H1 (cell line): ENCODE data around the gene ATF7IP2. TPM values are rescaled to one million over a fixed set of nuclear protein-coding genes. Genes with fewer than 3 reads are reported as not detected.

ENCODE experiments used
- CTCF ChIA-PET: fragments of 300-600 bp; sonication (Branson Sonifier 250); formaldehyde crosslinking; loops from one replicate; lab custom pipeline; 2021; ENCODE audit not compliant: partially characterized antibody; lab: Charles Lee
- POLR2A ChIA-PET: fragments of 300-600 bp; sonication (Branson Sonifier 250); formaldehyde crosslinking; loops from one replicate; lab custom pipeline; 2021; ENCODE audit warnings: inconsistent platforms; ENCODE audit not compliant: partially characterized antibody; lab: Charles Lee
- DNase-seq, 2 experiments: peaks; one replicate each; pipeline versions ENCODE4 v3.0.0 to v3.0.0-alpha.2; 2010 to 2022; ENCODE audit warnings: low spot score in 2 of 2, low read depth in 1 of 2, mixed read lengths in 1 of 2
- FAIRE-seq: peaks from 2 replicates; lab custom pipeline; 2011; peaks lifted over from hg19 to GRCh38; lab: Jason Lieb, UNC
- H2AFZ ChIP-seq: 2 replicates; pipeline ENCODE4 v1.8.1; 2012; ENCODE audit warnings: low read length, inconsistent platforms
- H2AK5ac ChIP-seq: 2 replicates; pipeline ENCODE4 v1.6.1; 2013; ENCODE audit warnings: low read depth, low read length
- H2BK120ac ChIP-seq: replicated peaks from 2 replicates; pipeline ENCODE3; 2013; ENCODE audit warnings: low read depth, low read length, inconsistent platforms
- H2BK12ac ChIP-seq: 2 replicates; pipeline ENCODE4 v1.6.1; 2013; ENCODE audit warnings: low read depth, low read length
- H2BK15ac ChIP-seq: 2 replicates; pipeline ENCODE4 v1.6.1; 2013; ENCODE audit warnings: low read length
- H2BK20ac ChIP-seq: 2 replicates; pipeline ENCODE4 v1.6.1; 2013; ENCODE audit warnings: low read length
- H2BK5ac ChIP-seq: 2 replicates; pipeline ENCODE4 v1.6.1; 2013; ENCODE audit warnings: low read depth, low read length
- H3K14ac ChIP-seq: 2 replicates; pipeline ENCODE4 v1.6.1; 2013; ENCODE audit warnings: inconsistent platforms; ENCODE audit not compliant: insufficient read length
- H3K18ac ChIP-seq: 2 replicates; pipeline ENCODE4 v1.6.1; 2013; ENCODE audit warnings: low read length; ENCODE audit errors: extremely low read depth
- H3K23ac ChIP-seq: 2 replicates; pipeline ENCODE4 v1.6.1; 2013; ENCODE audit warnings: inconsistent platforms; ENCODE audit not compliant: insufficient read length
- H3K23me2 ChIP-seq: 2 replicates; pipeline ENCODE4 v1.6.1; 2013; ENCODE audit warnings: low read depth, low read length
- H3K27ac ChIP-seq: 2 replicates; pipeline ENCODE4 v1.6.1; 2011; ENCODE audit warnings: low read depth, low read length, inconsistent platforms
- H3K27me3 ChIP-seq, 4 experiments: replicated peaks in 1 of 4; 1 replicate in 1 of 4; 2 replicates in 3 of 4; pipeline versions ENCODE4 v1.6.1 to v1.8.1; 2011 to 2013; ENCODE audit warnings: low read length in 3 of 4, mild to moderate bottlenecking in 3 of 4, inconsistent platforms in 2 of 4, mixed read lengths in 2 of 4, moderate library complexity in 1 of 4; ENCODE audit not compliant: control insufficient read depth in 3 of 4, insufficient read depth in 3 of 4; ENCODE audit errors: extremely low read depth in 1 of 4
- H3K36me3 ChIP-seq, 4 experiments: 2 replicates each; pipeline versions ENCODE4 v1.6.1 to v1.8.1; 2011 to 2013; ENCODE audit warnings: mild to moderate bottlenecking in 4 of 4, low read length in 3 of 4, moderate library complexity in 2 of 4, control low read depth in 1 of 4, inconsistent platforms in 1 of 4; ENCODE audit not compliant: insufficient read depth in 4 of 4, control insufficient read depth in 2 of 4
- H3K4ac ChIP-seq: replicated peaks from 2 replicates; pipeline ENCODE3; 2013; ENCODE audit warnings: low read length, low read depth, mixed read lengths, inconsistent platforms; ENCODE audit not compliant: insufficient read length
- H3K4me1 ChIP-seq, 4 experiments: replicated peaks in 1 of 4; 1 replicate in 1 of 4; 2 replicates in 3 of 4; pipeline versions ENCODE4 v1.6.1 to v1.8.1; 2011 to 2013; ENCODE audit warnings: low read length in 3 of 4, inconsistent platforms in 2 of 4, mixed read lengths in 1 of 4; ENCODE audit not compliant: insufficient read depth in 4 of 4, control insufficient read depth in 3 of 4
- H3K4me2 ChIP-seq, 2 experiments: 2 replicates each; pipeline versions ENCODE4 v1.6.1 to v1.8.1; 2011 to 2013; ENCODE audit warnings: low read depth in 2 of 2, low read length in 2 of 2, control low read depth in 1 of 2, inconsistent platforms in 1 of 2, mild to moderate bottlenecking in 1 of 2; ENCODE audit not compliant: insufficient read depth in 1 of 2
- H3K4me3 ChIP-seq, 4 experiments: fragments of 200-600, 300-600 bp in 1 of 4; sonication (generic), shearing (Covaris generic), sonication (Bioruptor Twin) in 1 of 4; 2 replicates each; pipeline versions ENCODE4 v1.5.1 to v1.8.1; 2011 to 2016; ENCODE audit warnings: low read length in 4 of 4, low read depth in 3 of 4, control low read depth in 2 of 4, inconsistent platforms in 2 of 4, mild to moderate bottlenecking in 2 of 4, mixed read lengths in 1 of 4, moderate library complexity in 1 of 4; ENCODE audit not compliant: insufficient read depth in 2 of 4; ENCODE audit errors: extremely low read depth in 1 of 4
- H3K56ac ChIP-seq: replicated peaks from 2 replicates; pipeline ENCODE3; 2013; ENCODE audit warnings: low read depth, mild to moderate bottlenecking, mixed read lengths, low read length, inconsistent platforms; ENCODE audit not compliant: insufficient read length
- H3K79me1 ChIP-seq: 2 replicates; pipeline ENCODE4 v1.6.1; 2013; ENCODE audit warnings: low read depth, low read length, control low read depth
- H3K79me2 ChIP-seq, 2 experiments: 2 replicates each; pipeline versions ENCODE4 v1.6.1 to v1.8.1; 2012 to 2013; ENCODE audit warnings: low read length in 2 of 2, mild to moderate bottlenecking in 2 of 2, inconsistent platforms in 1 of 2; ENCODE audit not compliant: insufficient read depth in 2 of 2, control insufficient read depth in 1 of 2
- H3K9ac ChIP-seq, 4 experiments: replicated peaks in 1 of 4; 1 replicate in 1 of 4; 2 replicates in 3 of 4; pipeline versions ENCODE4 v1.6.1 to v1.8.1; 2011 to 2013; ENCODE audit warnings: low read depth in 3 of 4, low read length in 3 of 4, control low read depth in 2 of 4, mild to moderate bottlenecking in 2 of 4, moderate library complexity in 2 of 4, inconsistent platforms in 1 of 4; ENCODE audit errors: extremely low read depth in 1 of 4
- H3K9me3 ChIP-seq, 2 experiments: 2 replicates each; pipeline versions ENCODE4 v1.6.1 to v1.8.1; 2012 to 2013; ENCODE audit warnings: mild to moderate bottlenecking in 2 of 2, moderate library complexity in 2 of 2, control low read depth in 1 of 2, inconsistent platforms in 1 of 2, low read depth in 1 of 2, low read length in 1 of 2, mixed read lengths in 1 of 2; ENCODE audit not compliant: insufficient read depth in 2 of 2
- H4K20me1 ChIP-seq, 2 experiments: replicated peaks in 1 of 2; 2 replicates each; pipeline versions ENCODE3 to v1.8.1; 2011 to 2013; ENCODE audit warnings: inconsistent platforms in 2 of 2, low read length in 2 of 2, mild to moderate bottlenecking in 1 of 2; ENCODE audit not compliant: insufficient read depth in 2 of 2, control insufficient read depth in 1 of 2
- H4K5ac ChIP-seq: 2 replicates; pipeline ENCODE4 v1.6.1; 2013; ENCODE audit warnings: low read length, low read depth, mixed read lengths, inconsistent platforms; ENCODE audit not compliant: insufficient read length
- H4K8ac ChIP-seq: 2 replicates; pipeline ENCODE4 v1.8.0; 2013; ENCODE audit warnings: mild to moderate bottlenecking, moderate library complexity, low read length, inconsistent platforms; ENCODE audit not compliant: insufficient read depth; ENCODE audit errors: extremely low read depth
- H4K91ac ChIP-seq: replicated peaks from 2 replicates; pipeline ENCODE3; 2013; ENCODE audit warnings: low read length, mixed read lengths, inconsistent platforms; ENCODE audit not compliant: insufficient read length
- ATF3 ChIP-seq: IDR thresholded peaks from 2 replicates; pipeline ENCODE4 v1.6.1; 2011; ENCODE audit warnings: low read depth, mild to moderate bottlenecking, low read length; ENCODE audit not compliant: insufficient read depth
- BRCA1 ChIP-seq: IDR thresholded peaks from 2 replicates; pipeline ENCODE4 v1.6.1; 2012; ENCODE audit warnings: low read depth, low read length, improper control_type of control experiment
- CREB1 ChIP-seq: IDR thresholded peaks from 2 replicates; pipeline ENCODE4 v1.6.1; 2012; ENCODE audit warnings: inconsistent platforms
- GABPA ChIP-seq: IDR thresholded peaks from 2 replicates; pipeline ENCODE4 v1.6.1; 2011; ENCODE audit warnings: mild to moderate bottlenecking, low read length, moderate library complexity, borderline replicate concordance; ENCODE audit not compliant: insufficient read depth
- HDAC2 ChIP-seq, 2 experiments: fragments of 300-600 bp in 1 of 2; sonication (generic) in 1 of 2; IDR thresholded peaks; 2 replicates each; pipeline ENCODE4 v1.6.1; 2011 to 2012; ENCODE audit warnings: low read depth in 2 of 2, low read length in 2 of 2, mild to moderate bottlenecking in 2 of 2, moderate library complexity in 2 of 2, borderline replicate concordance in 1 of 2, inconsistent platforms in 1 of 2
- KDM1A ChIP-seq: fragments of 200-600, 300-600 bp; sonication (generic); IDR thresholded peaks from 2 replicates; pipeline ENCODE4 v1.7.1; 2016; ENCODE audit warnings: mild to moderate bottlenecking, low read length, borderline replicate concordance
- RBBP5 ChIP-seq: IDR thresholded peaks from 2 replicates; pipeline ENCODE4 v1.7.1; 2012; ENCODE audit warnings: low read depth, mild to moderate bottlenecking, inconsistent platforms, low read length, moderate library complexity, borderline replicate concordance
- RFX5 ChIP-seq: IDR thresholded peaks from 2 replicates; pipeline ENCODE4 v1.6.1; 2011; ENCODE audit warnings: low read depth, low read length, improper control_type of control experiment, borderline replicate concordance
- SP1 ChIP-seq: IDR thresholded peaks from 2 replicates; pipeline ENCODE4 v1.6.1; 2011; ENCODE audit warnings: low read depth, low read length
- TBP ChIP-seq: IDR thresholded peaks from 2 replicates; pipeline ENCODE4 v1.6.1; 2011; ENCODE audit warnings: low read depth, low read length, improper control_type of control experiment
- TCF12 ChIP-seq: IDR thresholded peaks from 2 replicates; pipeline ENCODE4 v1.6.1; 2011; ENCODE audit warnings: low read depth, mild to moderate bottlenecking, low read length
- ZNF274 ChIP-seq: IDR thresholded peaks from 2 replicates; pipeline ENCODE4 v1.7.0; 2012; ENCODE audit warnings: low read length, borderline replicate concordance; ENCODE audit errors: extremely low read depth
- WGBS, 2 experiments: shearing (Covaris generic) in 1 of 2; methylation state at CpG; one replicate each; pipeline versions ENCODE4 v1.1.6 to v1.1.7; 2013 to 2015; ENCODE audit warnings: low lambda C conversion rate in 2 of 2, mixed read lengths in 2 of 2, inconsistent platforms in 1 of 2, low coverage in 1 of 2, missing lambda C conversion rate in 1 of 2; ENCODE audit not compliant: insufficient replicate concordance in 2 of 2, insufficient coverage in 1 of 2, insufficient read length in 1 of 2; ENCODE audit errors: extremely low coverage in 1 of 2, missing lambda C conversion rate in 1 of 2; 5-methylcytosine and 5-hydroxymethylcytosine counted together
- polyA plus RNA-seq, 7 experiments: library from polyadenylated mRNA; depleted of rRNA in 3 of 7; stranded (reverse) in 5 of 7; unstranded in 2 of 7; fragments of >200 nt in 5 of 7; fragments of 200-250 nt in 2 of 7; gene quantifications; 1 replicate in 5 of 7; 2 replicates in 1 of 7; 4 replicates in 1 of 7; pipeline versions ENCODE4 v1.2.1 to v1.2.3, GENCODE V29; 2011 to 2013; ENCODE audit warnings: missing spikeins in 2 of 7, mixed read lengths in 2 of 7
- total RNA-seq: library from RNA; stranded (reverse); fragmentation: NEBNext Ultra II Directional; extraction: Animal tissue kit (Norgen Biotek cat#: 25700); gene quantifications from 2 replicates; pipeline ENCODE4 v1.2.1, GENCODE V29; 2021

ATF7IP2 gene
- total and polyA plus RNA-seq, 2 of the 8 experiments (the other 6 are each of a cell fraction or from before 2014, with no cell fraction given) = 28.7 to 32.8 TPM

- ChIA-PET POLR2A (no interaction called here), CTCF (no interaction called here)
- Histone ChIP-seq H3K79me2 (no peaks in the 10 kb centered on the region), H4K5ac (no peak overlapping the region), H4K20me1 (no peaks in the 10 kb centered on the region), H2AK5ac (no peak overlapping the region), H2AFZ (no peak overlapping the region), H2BK5ac (no peak overlapping the region), H3K4me1 (no peaks in the 10 kb centered on the region), H4K91ac (no peak overlapping the region), H3K23me2 (no peaks in the 10 kb centered on the region; the same call in 1 of the 2 replicates), H3K27ac (no peak overlapping the region), H3K56ac (no peak overlapping the region), H3K14ac (no peak overlapping the region), H2BK12ac (no peak overlapping the region), H3K18ac (no peak overlapping the region), H3K9me3 (peaks cover 32 to 35% of the 10 kb centered on the region in 2 experiments), H2BK15ac (no peak overlapping the region), H3K23ac (no peak overlapping the region), H3K4me3 (no peak overlapping the region), H3K27me3 (no peaks in the 10 kb centered on the region), H3K79me1 (no peaks in the 10 kb centered on the region), H3K36me3 (no peaks in the 10 kb centered on the region), H3K4me2 (no peak overlapping the region), H3K4ac (no peak overlapping the region), H3K9ac (no peak overlapping the region), H4K8ac (no peak overlapping the region; the same call in 1 of the 2 replicates), H2BK20ac (no peak overlapping the region), H2BK120ac (no peak overlapping the region)
- FAIRE-seq = no peak
- 89% methylated on average over 8 of the region's 8 CpGs; no CpG with 5 or more reads in 1 of the 2 experiments for WGBS, 2 experiments
- DNase-seq = no peak
- TF ChIP-seq RBBP5 (no peak), HDAC2 (IDR thresholded peaks at IDR 0.05; ENCODE audit: borderline replicate concordance in 1 of 2, low read depth in 2 of 2, low read length in 2 of 2) (no peak), KDM1A (no peak), TBP (no peak), RFX5 (no peak), ATF3 (no peak), GABPA (no peak), BRCA1 (no peak), SP1 (no peak), ZNF274 (no peak), TCF12 (no peak), CREB1 (no peak)
These were observed 45.8 kb upstream of the ATF7IP2 start for GRCh38 chr16:10339777-10340732.
